CD14-positive monocyte (primary cell): Measurements from ENCODE around the gene TSPAN33. TPM values are rescaled to one million over a fixed set of nuclear protein-coding genes. Genes with fewer than 3 reads are reported as not detected.
A peak's percentile ranks its signal among the peaks of the same experiment; 100 is the strongest.
"Not testable (repeated sequence)": the region's sequence is repeated elsewhere in the genome, so short reads cannot be mapped to it uniquely, and the experiment has no call there.

Source experiments
- DNase-seq, 3 donors: peaks; one replicate each; pipeline ENCODE4 v3.0.0-alpha.2; 2011 to 2022
- H2AFZ ChIP-seq: 2 replicates; pipeline ENCODE4 v1.6.0; 2012; ENCODE audit warnings: mild to moderate bottlenecking, low read depth, low read length, inconsistent platforms; ENCODE audit not compliant: insufficient read depth, poor library complexity, severe bottlenecking
- H3K27ac ChIP-seq, 2 donors: 1 replicate in 1 of 2; 2 replicates in 1 of 2; pipeline ENCODE4 v1.5.1; 2012 to 2013; ENCODE audit warnings: low read length in 2 of 2, control low read depth in 1 of 2, inconsistent platforms in 1 of 2, low read depth in 1 of 2, mild to moderate bottlenecking in 1 of 2
- H3K27me3 ChIP-seq, 2 donors: one replicate each; pipeline versions ENCODE4 v1.6.0 to v1.6.1; 2011 to 2013; ENCODE audit warnings: low read length in 2 of 2; ENCODE audit not compliant: control insufficient read depth in 2 of 2, insufficient read depth in 2 of 2
- H3K36me3 ChIP-seq, 2 donors: replicated peaks in 1 of 2; 1 replicate in 1 of 2; 2 replicates in 1 of 2; pipeline versions ENCODE4 v1.5.1 to v1.6.1; 2012 to 2013; ENCODE audit warnings: low read length in 2 of 2, control low read depth in 1 of 2, inconsistent platforms in 1 of 2, mild to moderate bottlenecking in 1 of 2; ENCODE audit not compliant: insufficient read depth in 2 of 2, control insufficient read depth in 1 of 2
- H3K4me1 ChIP-seq, 2 donors: 1 replicate in 1 of 2; 2 replicates in 1 of 2; pipeline versions ENCODE4 v1.5.1 to v1.6.1; 2012 to 2013; ENCODE audit warnings: low read length in 2 of 2, control low read depth in 1 of 2, inconsistent platforms in 1 of 2, mild to moderate bottlenecking in 1 of 2, moderate library complexity in 1 of 2; ENCODE audit not compliant: insufficient read depth in 2 of 2, control insufficient read depth in 1 of 2
- H3K4me2 ChIP-seq: replicated peaks from 2 replicates; pipeline ENCODE3; 2012; ENCODE audit warnings: low read length, moderate library complexity, mild to moderate bottlenecking; ENCODE audit not compliant: poor library complexity, severe bottlenecking; ENCODE audit errors: extremely low read depth
- H3K4me3 ChIP-seq, 3 experiments: fragments of 200-600 bp in 1 of 3; sonication (generic) in 1 of 3; replicated peaks in 1 of 3; 1 replicate in 2 of 3; 2 replicates in 1 of 3; pipeline ENCODE4 v1.5.1; 2011 to 2013; ENCODE audit warnings: low read length in 3 of 3, mild to moderate bottlenecking in 3 of 3, control low read depth in 2 of 3, low read depth in 2 of 3, inconsistent platforms in 1 of 3, moderate library complexity in 1 of 3
- H3K79me2 ChIP-seq: 2 replicates; pipeline ENCODE4 v1.6.0; 2012; ENCODE audit warnings: mild to moderate bottlenecking, control low read depth, inconsistent platforms, low read length, moderate library complexity; ENCODE audit not compliant: insufficient read depth
- H3K9ac ChIP-seq: 2 replicates; pipeline ENCODE4 v1.6.0; 2017; ENCODE audit warnings: low read length, mild to moderate bottlenecking; ENCODE audit not compliant: insufficient read depth, poor library complexity, severe bottlenecking
- H3K9me3 ChIP-seq, 2 donors: replicated peaks in 1 of 2; 1 replicate in 1 of 2; 2 replicates in 1 of 2; pipeline versions ENCODE4 v1.5.1 to v1.6.1; 2012 to 2013; ENCODE audit warnings: low read length in 2 of 2, control low read depth in 1 of 2; ENCODE audit not compliant: control insufficient read depth in 1 of 2, insufficient read depth in 1 of 2
- H4K20me1 ChIP-seq: 2 replicates; pipeline ENCODE4 v1.6.0; 2012; ENCODE audit warnings: mild to moderate bottlenecking, low read length, control low read depth, moderate library complexity; ENCODE audit not compliant: insufficient read depth
- H3K27ac Mint-ChIP-seq, 7 donors: one replicate each; pipeline ENCODE4 v1.8.0; 2020; ENCODE audit warnings: mild to moderate bottlenecking in 7 of 7, mixed read lengths in 7 of 7, moderate library complexity in 6 of 7, inconsistent platforms in 2 of 7
- H3K27me3 Mint-ChIP-seq, 3 donors: one replicate each; pipeline ENCODE4 v1.8.0; 2021 to 2022; ENCODE audit warnings: low read depth in 3 of 3, mild to moderate bottlenecking in 3 of 3, mixed read lengths in 3 of 3, moderate library complexity in 3 of 3, inconsistent platforms in 1 of 3
- H3K36me3 Mint-ChIP-seq, 2 donors: one replicate each; pipeline ENCODE4 v1.8.0; 2020; ENCODE audit warnings: mixed read lengths in 2 of 2, inconsistent platforms in 1 of 2, mild to moderate bottlenecking in 1 of 2
- H3K4me1 Mint-ChIP-seq: one replicate; pipeline ENCODE4 v1.8.0; 2020; ENCODE audit warnings: mild to moderate bottlenecking, mixed read lengths
- H3K4me3 Mint-ChIP-seq, 2 donors: one replicate each; pipeline ENCODE4 v1.8.0; 2020; ENCODE audit warnings: mild to moderate bottlenecking in 2 of 2, mixed read lengths in 2 of 2, moderate library complexity in 1 of 2
- H3K9me3 Mint-ChIP-seq, 7 donors: one replicate each; pipeline ENCODE4 v1.8.0; 2020 to 2022; ENCODE audit warnings: mixed read lengths in 7 of 7, mild to moderate bottlenecking in 6 of 7, moderate library complexity in 6 of 7, inconsistent platforms in 2 of 7
- WGBS: methylation state at CpG from one replicate; pipeline ENCODE4 v1.1.5; 2013; ENCODE audit warnings: missing lambda C conversion rate; ENCODE audit not compliant: insufficient coverage; 5-methylcytosine and 5-hydroxymethylcytosine counted together
- intact Hi-C, 2 donors: fragments of 100-400 bp; cut with micrococcal nuclease; formaldehyde crosslinking; loops; one replicate each; pipeline versions ENCODE4 v1.15.0 to v1.15.1; 2023
- polyA plus RNA-seq, 3 donors: library from polyadenylated mRNA; depleted of rRNA in 1 of 3; unstranded in 2 of 3; stranded (reverse) in 1 of 3; fragments of 300-500 nt in 2 of 3; fragments of >200 nt in 1 of 3; fragmentation: Illumina TruSeq in 2 of 3; gene quantifications; 1 replicate in 2 of 3; 2 replicates in 1 of 3; pipeline ENCODE4 v1.2.3, GENCODE V29; 2012 to 2021
- TF ChIP-seq, protein P1 (sequence below): fragments of 200-600 bp; IDR thresholded peaks from one replicate; pipeline ENCODE4 v1.8.0; 2022; ENCODE audit warnings: antibody characterized with exemption, mild to moderate bottlenecking

Gene TSPAN33
- polyA plus RNA-seq, 3 donors: 2.9 to 7.5 (median 4.4) TPM

DNA sequence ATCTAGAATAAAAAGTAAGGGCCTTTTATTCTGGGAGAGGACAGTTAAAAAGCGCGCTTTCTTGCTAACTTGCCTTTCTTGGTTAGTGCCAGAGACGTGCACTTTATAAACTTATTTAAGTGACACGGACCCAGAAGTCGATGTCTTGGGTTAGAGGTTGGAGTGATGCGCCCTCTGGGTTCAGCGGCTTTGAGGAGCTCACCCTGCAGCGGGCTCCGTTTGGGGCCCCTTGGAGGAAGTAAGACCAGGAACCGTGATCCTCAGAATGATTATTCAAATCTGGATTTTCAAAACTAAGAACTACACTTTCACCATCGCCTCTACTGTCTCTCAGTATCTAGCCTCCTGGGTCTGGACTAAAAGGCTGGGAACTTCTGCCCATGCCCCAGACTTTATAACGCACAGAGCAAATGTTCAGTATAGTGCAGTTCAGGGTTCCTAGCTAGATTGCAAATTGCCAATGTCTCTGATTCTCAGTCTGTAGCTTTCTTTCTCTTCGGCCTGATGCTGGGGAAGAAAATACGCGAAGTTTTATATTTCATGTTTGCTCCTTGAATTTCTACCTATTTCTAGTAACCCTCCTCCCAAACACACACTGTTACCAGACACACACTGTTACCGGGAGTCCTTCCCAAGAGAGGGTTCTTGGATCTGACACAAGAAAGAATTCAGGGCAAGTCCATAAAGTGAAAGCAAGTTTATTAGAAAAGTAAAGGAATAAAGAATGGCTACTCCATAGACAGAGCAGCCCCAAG is 25.4 kb downstream of the TSPAN33 start:
- Histone ChIP-seq H3K9me3 (no peaks in the 10 kb centered on the region), H3K27me3 (no peaks in the 10 kb centered on the region), H3K4me1 (peaks cover 17 to 25% of the 10 kb centered on the region in 2 donors), H4K20me1 (no peaks in the 10 kb centered on the region), H3K4me3 (peak overlapping the region; percentile 57 to 84 (median 67)), H3K79me2 (no peaks in the 10 kb centered on the region), H3K4me2 (peak overlapping the region; percentile 89), H3K9ac (peak overlapping the region; percentile 71), H3K27ac (peak overlapping the region in 1 of 2 donors; percentile 1), H2AFZ (peak overlapping the region; percentile 92), H3K36me3 (no peaks in the 10 kb centered on the region)
- Mint-ChIP-seq H3K9me3 (peaks cover 0 to 5% (median 1%) of the 10 kb centered on the region in 7 donors), H3K36me3 (peaks cover 9 to 11% of the 10 kb centered on the region in 2 donors), H3K27me3 (peaks cover 2 to 4% (median 4%) of the 10 kb centered on the region in 3 donors), H3K4me3 (peak overlapping the region; percentile 85 to 93), H3K27ac (peak overlapping the region in 6 of 7 donors; percentile 59 to 79 (median 72)), H3K4me1 (peaks cover 25% of the 10 kb centered on the region)
- intact Hi-C loops: loop anchor here in 1 of 2 donors (5.0 kb wide), 1 partner anchor 37 kb away; no protein-coding TSS in a partner anchor
- TF ChIP-seq, protein P1, sequence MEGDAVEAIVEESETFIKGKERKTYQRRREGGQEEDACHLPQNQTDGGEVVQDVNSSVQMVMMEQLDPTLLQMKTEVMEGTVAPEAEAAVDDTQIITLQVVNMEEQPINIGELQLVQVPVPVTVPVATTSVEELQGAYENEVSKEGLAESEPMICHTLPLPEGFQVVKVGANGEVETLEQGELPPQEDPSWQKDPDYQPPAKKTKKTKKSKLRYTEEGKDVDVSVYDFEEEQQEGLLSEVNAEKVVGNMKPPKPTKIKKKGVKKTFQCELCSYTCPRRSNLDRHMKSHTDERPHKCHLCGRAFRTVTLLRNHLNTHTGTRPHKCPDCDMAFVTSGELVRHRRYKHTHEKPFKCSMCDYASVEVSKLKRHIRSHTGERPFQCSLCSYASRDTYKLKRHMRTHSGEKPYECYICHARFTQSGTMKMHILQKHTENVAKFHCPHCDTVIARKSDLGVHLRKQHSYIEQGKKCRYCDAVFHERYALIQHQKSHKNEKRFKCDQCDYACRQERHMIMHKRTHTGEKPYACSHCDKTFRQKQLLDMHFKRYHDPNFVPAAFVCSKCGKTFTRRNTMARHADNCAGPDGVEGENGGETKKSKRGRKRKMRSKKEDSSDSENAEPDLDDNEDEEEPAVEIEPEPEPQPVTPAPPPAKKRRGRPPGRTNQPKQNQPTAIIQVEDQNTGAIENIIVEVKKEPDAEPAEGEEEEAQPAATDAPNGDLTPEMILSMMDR: no peak
- 11% methylated on average over 14 of the region's 16 CpGs for WGBS
- peak in 2 of 3 donors; percentile 34 to 40 for DNase-seq

DNA sequence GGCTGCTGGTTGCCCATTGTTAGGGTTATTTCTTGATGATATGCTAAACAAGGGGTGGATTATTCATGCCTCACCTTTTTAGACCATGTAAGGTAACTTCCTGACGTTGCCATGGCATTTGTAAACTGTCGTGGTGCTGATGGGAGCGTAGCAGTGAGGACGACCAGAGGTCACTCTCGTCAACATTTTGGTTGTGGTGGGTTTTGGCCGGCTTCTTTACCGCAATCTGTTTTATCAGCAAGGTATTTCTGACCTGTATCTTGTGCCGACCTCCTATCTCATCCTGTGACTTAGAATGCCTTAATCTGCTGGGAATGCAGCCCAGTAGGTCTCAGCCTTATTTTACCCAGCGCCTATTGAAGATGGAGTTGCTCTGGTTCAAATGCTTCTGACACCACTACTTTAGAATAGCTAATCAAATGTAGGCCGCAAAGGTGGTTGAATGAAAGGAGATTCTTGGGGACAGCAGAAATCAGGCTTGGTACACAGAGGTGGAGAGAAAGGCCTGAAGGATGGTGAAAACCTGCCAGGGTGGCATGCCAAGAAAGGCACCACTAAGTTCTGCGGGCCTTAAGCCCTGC is 26.0 kb downstream of the TSPAN33 start:
- peaks cover 27% of the 10 kb centered on the region for H3K4me1 Mint-ChIP-seq
- intact Hi-C loops: no loop called here

GRCh38 chr7:129173861-129174260 is 29.4 kb downstream of the TSPAN33 start:
- H3K27ac Mint-ChIP-seq, H3K36me3 ChIP-seq, H3K4me3 ChIP-seq, H4K20me1 ChIP-seq, H3K36me3 Mint-ChIP-seq, H3K27ac ChIP-seq, DNase-seq, H3K9ac ChIP-seq, H3K9me3 Mint-ChIP-seq, H3K4me2 ChIP-seq, intact Hi-C loops, H3K9me3 ChIP-seq, H3K79me2 ChIP-seq, H3K27me3 Mint-ChIP-seq, H2AFZ ChIP-seq, H3K27me3 ChIP-seq, H3K4me3 Mint-ChIP-seq: not testable (repeated sequence)
- no CpG with 5 or more reads among the region's 7 CpGs for WGBS
- peaks cover 28% of the 10 kb centered on the region for H3K4me1 Mint-ChIP-seq
- H3K4me1 ChIP-seq: peaks cover 16 to 26% of the 10 kb centered on the region in 2 donors

More for the DNA sequence above, 26.0 kb downstream of the TSPAN33 start:
- Histone ChIP-seq H3K79me2 (no peaks in the 10 kb centered on the region), H3K36me3 (no peaks in the 10 kb centered on the region), H3K27ac (no peak overlapping the region), H3K4me2 (peak overlapping the region; percentile 89), H3K9me3 (no peaks in the 10 kb centered on the region), H4K20me1 (no peaks in the 10 kb centered on the region), H3K4me1 (peaks cover 17 to 27% of the 10 kb centered on the region in 2 donors), H3K27me3 (no peaks in the 10 kb centered on the region), H3K4me3 (peak overlapping the region in 1 of 3 experiments; percentile 84), H2AFZ (no peak overlapping the region), H3K9ac (no peak overlapping the region)
- H3K36me3 Mint-ChIP-seq: peaks cover 6 to 7% of the 10 kb centered on the region in 2 donors
- peaks cover 0 to 5% (median 1%) of the 10 kb centered on the region in 7 donors for H3K9me3 Mint-ChIP-seq
- DNase-seq: no peak
- TF ChIP-seq, protein P1: no peak
- peak overlapping the region in 1 of 7 donors; percentile 59 for H3K27ac Mint-ChIP-seq
- peak overlapping the region; percentile 85 to 93 for H3K4me3 Mint-ChIP-seq
- peaks cover 2 to 4% (median 4%) of the 10 kb centered on the region in 3 donors for H3K27me3 Mint-ChIP-seq
- 94% methylated on average over 7 of the region's 11 CpGs for WGBS
